ENCODE results near the gene PSMD5.

PSMD5 gene

DNA sequence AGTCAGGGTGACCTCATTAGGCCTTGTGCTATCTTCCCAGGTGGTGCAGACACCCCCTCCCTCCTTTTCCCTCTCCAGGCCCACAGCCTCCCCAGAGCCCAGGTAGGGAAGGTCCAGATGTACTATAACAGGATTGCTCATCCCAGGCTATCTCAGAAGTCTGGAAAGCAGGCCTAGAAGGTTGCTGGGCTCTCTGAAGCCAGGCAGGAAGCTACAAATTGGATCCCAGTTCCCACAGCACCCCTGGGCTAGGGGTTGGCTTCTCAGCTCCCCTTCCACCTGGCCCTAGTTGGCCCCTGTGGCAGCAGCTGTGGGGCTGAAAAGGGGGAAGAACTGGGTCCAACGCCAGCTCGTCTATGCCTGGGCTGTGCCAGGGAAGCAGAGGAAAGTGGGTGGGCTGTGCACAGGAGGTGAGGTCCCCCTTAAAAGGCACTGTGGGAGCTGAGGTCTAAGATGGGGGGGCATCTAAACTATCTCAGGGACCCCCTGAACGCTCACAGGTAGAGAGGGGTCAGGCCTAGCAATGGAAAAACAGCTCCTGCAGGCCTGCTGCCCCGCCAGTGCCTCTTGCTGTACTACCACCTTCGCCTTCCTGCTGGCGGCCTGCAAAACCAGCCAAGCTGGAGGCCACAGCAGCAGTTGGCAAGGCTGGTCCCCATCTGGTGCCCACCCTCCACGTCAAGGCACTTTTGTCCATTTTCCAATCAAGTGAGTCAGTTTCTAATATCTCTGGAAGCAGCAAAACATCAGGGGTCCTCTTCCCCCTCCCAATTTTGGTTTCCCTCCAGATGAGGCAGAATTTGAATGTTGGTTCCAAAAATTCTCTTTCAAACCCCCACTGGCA is 13.3 kb upstream of the PSMD5 start:
- DNase-seq, result no peak

DNA sequence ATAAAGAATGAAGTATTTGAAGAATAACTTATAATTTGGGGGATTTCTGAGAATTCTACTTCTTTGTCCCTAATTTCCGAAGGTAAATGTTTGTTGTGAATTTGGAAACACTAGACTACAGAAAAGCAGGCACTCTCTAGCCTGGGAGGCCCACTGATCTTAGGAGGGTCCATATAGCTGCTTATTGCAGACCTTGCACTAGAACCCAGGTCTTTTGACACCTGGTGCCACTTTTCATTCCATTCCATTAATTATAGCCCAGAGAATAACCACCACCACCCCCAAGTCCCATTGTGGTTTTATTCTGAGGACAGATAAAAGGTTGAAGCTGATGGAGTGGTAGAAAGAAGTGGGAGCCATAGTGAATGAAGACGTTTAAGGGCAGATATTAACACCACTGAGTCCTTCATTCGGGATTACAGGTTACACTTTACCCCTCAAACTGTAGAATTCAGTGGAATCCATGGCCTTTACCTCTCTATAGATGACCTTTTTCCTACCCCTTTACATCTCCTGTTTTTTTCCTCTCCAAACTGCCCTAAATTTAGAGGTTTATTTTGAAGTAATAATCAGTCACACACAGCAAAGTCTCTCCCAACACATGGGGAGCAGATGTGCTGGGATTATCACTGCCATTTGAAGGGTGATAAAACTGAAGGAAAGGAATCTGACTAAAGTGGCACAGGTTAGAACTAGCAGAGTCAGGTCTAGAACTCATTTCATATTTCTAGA is 12.0 kb upstream of the PSMD5 start:
- DNase-seq, result no peak

DNA sequence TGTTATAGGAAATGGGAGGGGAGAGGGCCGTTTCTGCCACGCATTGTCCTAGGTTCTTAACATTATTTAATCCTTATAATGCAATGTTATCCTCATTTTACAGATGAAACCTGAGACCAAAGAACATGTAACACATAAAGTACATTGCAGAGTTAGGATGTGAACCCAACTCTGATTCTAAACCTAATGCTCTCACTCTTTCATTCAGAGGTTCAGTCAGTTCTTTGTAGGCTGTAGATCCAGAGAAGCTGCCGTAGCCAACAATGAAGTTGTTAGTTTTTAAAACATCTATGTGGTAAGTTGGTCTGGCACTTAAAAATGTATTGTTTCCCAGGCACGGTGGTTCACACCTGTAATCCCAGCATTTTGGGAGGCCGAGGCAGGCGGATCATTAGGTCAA is 10.5 kb upstream of the PSMD5 start:
- no peak for DNase-seq

DNA sequence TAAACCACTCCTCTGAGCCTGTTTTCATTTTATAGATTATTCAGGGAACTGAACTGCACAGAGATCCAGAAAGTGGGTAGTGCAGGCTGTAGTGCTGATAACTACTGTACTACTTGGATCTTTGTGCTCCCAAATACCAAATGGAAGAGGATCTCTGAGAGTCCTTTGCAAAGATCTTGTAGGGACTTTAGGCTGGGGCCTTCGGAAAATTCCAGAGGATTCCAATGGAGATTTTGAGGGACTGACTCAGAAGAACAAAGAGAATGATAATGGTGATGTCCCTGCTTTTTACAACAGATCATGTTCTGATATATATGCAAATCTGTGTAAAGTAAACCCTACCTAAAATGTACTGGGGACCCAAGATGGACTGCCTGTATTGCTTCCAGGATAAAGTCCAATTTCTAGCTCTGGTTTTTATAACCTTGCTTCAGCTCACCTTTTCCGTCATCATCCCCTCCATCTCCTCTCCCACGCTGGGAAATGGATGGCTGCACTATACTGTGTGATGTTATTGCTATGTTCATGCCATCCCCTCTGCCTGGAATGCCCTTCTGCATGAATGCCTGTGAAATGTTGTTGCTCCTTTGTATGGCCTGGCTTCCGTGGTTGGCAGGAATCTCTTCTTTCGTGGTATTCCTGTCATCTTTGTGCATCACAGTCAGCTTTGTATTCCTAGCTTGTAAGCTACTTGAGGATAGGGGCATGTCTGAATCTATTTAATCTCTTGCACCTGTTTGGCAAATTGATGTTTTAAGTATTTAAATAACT is 9.7 kb upstream of the PSMD5 start:
- no peak for DNase-seq

DNA sequence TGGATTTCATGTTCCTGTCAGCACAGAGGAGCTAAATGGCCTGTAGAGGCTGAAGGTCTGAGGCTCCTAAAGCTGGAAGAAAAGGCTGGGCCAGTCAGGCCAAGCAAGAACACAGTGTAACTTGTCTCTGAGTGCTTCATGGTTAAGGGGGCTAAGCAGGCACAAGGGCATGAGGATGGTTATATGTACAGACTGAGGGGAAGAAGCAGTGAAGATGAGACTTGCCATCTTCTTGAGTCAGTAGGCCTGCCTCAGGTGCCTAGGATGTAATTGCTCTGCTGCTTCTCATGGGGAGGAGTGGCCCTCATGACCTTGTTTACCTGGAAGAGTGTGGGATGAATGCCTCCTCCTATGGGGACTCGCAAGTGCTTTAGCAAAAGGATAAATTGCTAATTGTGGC is 8.7 kb upstream of the PSMD5 start:
- no peak for DNase-seq

DNA sequence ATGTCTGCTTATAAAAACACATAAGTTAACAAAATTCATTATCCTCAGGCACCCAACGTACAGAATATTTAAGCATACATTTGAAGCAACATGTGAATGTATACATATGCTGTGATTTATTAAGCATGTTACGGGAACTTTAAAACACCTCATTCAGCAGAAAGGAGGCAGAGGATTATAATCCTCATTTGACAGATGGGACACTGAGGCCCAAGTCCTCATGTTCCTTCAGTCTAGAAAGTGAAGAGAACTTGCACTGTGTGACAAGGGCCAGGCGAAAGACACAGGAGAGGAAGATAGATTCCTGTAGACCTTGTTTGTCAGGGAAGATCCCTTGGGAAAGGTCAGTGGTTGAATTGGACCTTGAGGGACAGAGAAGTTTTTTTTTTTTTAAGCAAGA is 7.6 kb upstream of the PSMD5 start:
- no peak for DNase-seq

DNA sequence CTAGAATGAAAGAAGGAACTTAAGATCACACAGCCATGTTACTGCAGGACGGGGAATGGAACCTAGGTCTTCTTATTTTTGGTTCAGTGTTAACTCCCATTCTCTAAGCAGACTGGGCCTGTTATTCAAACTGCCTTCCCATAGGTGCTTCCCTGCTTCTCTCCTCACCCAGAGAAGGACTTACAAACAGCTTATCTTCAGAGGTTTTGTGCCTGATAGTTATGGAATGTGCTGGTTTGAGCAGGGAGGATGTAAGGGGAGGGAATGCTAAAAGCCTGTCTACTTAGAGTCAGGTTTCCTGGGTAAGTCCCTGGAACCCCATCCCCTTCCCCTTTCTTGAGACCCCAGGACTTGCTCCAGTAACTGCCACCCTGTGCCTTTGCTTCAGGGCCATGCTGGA is 4.2 kb upstream of the PSMD5 start:
- no peak for DNase-seq

DNA sequence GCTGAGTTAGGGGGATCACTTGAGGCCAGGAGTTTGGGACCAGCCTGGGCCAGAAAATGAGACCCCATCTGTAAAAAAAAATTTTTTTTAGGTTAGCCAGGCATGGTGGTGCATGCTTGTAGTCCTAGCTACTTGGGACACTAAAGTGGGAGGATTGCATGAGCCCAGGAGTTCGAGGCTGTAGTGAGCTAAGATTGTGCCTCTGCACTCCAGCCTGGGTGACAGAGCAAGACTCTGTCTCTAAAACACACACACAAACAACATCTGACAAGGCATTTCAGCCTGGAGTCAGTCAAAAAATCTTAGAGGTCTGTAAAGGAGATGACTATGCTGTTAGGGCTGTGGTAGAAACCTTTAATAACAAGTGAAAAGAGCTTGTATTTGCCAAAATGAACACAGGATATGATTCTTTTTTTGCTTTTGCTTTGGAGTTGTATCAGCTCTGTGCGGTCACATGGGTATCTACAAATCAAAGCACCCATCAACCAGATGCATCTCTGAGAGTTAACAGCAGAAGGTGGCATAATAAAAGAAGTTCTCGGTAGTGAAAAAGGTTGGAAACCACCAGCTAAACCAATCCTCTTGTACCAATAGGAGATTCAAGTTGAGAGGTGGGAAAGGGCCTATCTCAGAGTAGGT is 3.6 kb upstream of the PSMD5 start:
- DNase-seq, result no peak

DNA sequence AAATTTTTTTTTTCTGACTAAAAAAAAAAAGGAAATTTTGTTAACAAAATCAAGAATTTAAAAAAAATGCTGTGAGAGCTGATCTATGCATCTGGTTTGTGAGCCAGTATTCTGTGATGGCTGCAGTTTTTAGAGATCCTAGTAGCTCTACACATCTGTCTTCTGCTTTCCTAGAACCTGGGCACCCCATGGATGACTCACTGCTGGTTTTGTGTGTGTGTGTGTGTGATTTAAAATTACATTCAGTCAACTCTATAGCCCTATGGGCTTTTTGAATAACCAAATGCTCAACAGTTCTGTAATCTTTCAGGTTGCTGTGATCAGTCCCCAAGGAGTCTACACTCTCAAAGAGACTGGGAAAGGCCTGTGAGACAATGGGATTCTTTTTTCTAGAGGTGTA is 2.5 kb upstream of the PSMD5 start:
- no peak for DNase-seq

DNA sequence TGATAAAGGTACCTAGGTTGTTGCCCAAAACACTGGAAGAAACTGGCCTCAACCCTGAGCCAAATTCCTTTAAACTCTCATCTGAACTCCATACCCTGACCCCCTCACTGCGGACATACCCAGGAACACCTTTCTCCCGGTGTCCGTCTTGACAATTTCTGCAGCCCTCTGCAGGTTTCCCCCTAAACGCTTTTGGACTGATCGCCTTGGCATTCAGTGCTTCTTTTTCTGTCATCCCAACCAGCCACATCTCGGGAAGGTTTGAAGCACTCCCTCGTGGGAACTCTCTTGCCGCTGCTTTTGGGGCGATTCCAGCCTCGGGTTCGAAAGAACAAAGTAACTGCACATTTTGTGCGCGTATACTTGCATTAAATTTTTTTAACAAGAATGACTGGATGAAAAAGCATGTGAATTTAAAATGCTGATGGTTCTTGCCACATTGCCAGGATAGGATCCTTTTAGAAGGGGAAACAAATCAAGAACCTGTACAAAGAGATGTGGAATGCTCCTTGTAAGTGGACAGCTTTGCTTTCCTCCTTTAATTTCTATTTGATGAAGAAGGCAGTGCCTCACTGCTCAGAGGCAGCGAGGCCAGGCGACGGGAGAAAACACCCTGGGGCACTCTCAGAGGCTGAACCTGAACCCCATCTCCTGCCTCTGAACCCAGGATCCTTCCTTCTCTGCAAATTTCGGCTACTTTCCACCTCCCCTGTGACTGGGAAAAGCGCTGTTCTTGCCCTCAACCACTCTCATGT is 615 bp downstream of the PSMD5 start:
- DNase-seq, result peak; percentile 4

DNA sequence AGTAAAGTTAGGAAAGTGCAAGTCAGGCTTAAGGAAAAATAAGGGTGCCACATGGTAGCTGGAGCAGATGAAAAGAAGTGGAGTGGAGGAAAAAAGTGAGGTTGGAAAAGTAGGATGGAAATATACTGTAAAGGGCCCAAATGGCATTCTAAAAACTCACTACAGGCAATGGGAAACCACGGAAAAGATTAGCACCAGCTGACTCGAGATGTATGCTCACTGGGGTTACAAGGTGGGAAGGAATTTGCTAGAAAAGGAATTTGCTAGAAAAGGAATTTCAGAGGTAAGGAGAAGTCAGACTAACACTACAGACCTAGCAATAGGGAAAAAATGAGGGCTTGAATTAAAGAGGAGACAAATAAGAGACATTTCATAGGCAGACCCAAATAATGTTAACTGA is 3.6 kb downstream of the PSMD5 start:
- no peak for DNase-seq

DNA sequence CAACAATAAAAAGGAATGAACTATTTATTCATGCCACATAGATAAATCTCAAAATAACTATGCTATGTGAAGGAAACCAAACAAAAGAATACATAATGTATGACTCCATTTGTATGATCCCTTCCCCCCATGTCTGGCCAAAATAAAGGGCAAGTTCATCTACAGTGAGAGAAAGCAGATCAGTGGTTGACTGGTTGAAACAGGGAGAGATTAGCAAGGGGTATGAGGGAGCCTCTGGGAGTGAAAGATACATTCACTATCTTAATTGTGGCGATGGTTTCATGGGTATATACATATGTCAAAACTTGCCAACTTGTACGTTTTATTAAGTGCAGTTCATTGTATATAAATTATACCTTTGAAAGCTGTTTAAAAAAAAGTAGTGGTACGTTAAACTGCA is 4.8 kb downstream of the PSMD5 start:
- DNase-seq, result no peak

DNA sequence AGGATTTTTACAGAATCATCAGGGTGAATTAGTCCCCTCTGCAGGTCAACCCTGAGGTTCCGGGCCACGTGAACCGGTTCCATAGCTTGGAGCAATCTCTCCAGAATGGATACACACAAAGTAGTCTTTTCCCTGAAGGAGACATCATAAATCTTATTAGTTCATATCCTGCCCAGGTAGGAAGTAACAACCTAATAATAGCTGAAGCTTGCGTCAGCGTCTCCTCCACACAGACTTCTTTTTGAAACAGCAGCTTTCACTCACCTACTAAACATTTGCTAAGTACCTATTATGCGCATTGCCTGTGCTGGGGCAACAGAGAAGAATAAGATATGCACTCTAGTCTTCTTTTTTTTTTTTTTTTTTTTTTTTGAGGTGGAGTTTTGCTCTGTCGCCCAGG is 9.4 kb downstream of the PSMD5 start:
- no peak for DNase-seq

DNA sequence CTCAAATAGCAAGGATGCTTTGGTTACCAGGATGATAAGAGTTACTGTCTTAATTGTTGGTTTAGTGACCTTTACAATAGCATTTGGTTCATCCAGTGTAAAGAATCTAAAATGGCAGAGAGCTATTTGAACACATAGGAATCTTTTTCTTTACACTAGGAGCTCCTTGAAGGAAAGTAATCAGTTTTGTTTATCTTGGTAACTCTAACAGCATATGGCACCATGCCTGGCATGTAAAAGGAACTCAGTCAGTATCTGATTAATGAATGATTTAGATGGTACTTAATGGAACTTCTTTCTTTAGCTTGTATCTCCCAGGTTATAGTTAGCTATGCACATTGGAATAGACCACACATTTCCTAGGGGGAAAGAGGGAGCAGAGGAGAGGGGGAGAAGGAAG is 9.9 kb downstream of the PSMD5 start:
- DNase-seq, result no peak

DNA sequence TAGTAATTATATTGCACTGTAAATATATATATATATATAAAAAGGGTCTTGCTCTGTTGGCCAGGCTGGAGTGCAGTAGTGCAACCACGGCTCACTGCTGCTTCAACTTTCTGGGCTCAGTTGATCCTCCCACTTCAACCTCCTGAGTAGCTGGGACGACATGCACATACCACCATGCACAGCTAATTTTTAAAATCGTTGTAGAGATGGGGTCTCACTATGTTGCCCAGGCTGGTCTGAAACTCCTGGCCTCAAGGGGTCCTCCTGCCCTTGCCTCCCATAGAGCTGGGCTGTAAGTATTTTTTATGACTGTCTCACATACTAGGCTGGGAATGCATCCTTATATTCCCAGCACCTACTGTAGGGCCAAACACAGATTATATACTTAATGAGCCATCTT is 11.9 kb downstream of the PSMD5 start:
- no peak for DNase-seq

DNA sequence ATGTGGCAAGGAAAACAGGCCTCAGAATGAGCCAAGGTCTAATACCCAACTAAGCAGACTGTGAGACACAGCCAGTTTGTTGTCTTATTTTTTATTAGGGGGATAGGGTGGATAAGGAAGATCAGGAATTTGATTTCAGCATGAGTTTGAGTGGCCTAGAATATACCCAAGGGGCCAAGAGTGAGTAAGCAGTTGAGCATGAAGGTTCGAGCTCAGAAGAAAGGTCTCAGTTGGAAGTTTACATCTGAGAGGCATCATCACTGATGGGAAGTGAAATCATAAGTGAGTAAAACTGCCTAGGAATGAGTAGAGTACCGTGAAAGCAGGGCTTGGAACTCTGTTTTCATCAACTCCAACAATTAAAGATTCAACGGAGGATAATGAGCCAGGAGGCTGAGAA is 12.6 kb downstream of the PSMD5 start:
- peak; percentile 40 for DNase-seq

DNA sequence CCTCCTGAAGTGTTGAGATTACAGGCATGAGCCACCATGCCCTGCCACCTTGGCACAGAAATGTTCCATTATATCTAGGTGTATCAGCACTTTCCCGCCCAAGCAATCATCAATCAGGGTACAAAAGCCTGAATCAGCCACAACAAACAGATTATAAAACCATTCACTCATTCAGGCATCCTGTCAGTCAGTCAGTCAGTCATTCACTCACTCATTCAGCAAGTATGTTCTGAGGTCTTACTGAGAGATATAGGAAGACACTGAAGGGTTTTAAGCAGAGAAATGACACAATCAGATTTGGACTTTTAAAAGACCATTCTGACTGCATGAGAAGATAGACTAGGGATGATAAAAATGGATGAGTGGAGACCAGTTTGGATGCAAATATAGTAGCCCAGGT is 13.1 kb downstream of the PSMD5 start:
- no peak for DNase-seq

DNA sequence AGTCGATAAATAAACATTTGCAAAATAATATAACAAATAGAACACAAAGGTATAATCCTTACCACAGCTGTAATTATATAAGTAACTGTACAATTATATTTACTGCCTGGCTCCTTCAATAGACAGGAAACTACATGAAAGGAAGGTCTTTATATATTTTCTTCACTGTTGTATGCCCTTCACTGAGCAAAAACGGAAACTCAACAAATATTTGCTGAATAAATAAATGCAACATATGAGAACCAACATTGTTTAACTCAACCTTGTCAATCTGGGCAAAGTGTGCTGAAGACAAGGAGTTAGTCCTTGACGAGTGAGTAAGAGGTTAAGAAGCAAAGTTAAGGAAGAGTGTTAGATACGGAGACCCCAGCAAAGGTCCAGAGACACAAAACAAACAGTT is 22.6 kb downstream of the PSMD5 start:
- DNase-seq, result no peak

DNA sequence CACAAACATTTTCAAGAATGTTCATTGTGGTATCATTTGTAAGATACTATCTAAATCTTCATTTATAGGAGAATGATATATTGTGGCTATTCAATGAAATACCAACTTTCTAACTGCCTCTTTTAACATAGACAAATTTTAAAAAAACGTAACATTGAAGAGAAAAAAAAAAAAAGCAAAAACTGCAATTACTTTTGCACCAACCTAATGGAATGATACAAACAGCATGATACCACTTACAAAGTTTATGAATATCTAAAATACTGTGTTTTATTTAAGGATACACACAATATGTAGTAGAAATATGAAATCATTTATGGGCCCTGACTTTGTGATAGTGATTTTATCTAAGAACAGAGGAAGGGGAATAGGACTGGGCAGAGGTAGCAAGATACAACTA is 24.1 kb downstream of the PSMD5 start:
- no peak for DNase-seq

DNA sequence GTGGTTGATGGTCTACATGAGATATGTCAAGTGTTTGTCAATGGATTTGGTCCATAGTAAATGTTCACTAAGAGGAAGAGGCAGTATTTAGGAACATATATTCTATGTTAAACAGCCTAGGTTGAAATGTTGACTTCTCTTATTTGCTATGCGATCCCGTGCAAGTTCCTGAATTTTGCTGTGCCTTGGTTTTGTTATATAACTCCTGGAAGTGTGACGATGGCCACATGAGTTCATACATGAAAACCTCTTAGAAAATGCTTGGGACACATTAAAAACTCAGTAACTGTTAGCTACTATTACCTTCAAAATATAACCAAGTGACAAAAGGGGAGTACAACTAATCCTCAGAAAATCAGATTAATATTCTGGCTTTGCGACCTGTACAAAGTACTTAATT is 27.6 kb downstream of the PSMD5 start:
- DNase-seq, result no peak

DNA sequence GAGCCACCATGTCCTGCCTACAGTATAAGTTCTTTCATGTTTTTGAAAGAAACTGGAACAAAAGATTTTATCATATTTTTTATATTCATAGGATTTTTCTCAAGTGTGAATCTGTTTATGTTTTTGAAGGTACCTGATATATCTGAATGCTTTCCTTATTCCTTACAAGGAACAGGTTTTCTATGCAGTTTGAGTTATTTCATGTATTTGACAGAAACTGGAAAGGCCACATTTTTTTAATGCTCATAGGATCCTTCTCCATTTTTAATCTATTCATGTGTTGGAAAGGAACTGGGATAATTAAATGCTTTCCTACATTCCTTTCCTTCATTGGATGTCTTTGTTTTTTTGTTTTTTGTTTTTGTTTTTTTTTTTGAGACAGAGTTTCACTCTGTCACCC is 33.8 kb downstream of the PSMD5 start:
- no peak for DNase-seq
